ENCODE measurements around the gene CACNA1C.

Gene CACNA1C

DNA sequence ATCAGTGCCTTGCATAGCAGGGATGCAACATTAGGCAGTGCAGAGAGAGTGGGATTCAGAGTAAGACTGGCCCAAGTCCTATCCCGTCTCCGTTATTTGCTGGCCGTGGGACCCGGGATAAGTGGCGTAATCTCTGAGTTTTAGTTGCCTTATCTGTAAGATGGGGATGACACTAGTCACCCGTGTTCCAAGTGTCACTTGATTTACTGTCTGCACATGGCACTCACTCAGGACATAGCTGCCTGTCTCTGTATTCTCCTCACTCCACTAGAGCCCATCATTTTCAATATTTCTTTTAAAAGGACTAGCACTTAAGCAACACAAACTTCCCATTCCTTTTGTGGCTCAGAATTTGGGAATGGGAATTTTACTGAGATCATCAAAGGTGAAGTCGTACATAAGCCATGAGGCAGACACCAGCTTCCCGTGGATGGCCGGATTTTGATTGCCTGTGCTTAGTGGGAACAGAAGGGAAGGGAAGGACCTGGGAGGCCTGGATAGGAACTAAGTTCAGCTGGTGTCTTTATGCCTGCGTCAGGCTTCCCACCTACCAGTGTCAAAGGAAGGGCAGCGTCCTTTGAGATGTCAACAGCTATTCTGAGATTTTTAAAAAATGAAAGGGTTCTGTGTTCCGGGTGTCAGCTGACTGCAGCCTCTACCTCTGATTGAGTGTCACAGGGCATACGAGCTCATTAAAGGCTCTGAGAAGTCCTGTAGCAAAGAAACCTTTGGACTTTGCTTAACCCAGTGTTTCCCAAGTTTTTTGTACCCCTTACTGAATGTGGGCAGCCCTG lies 361.4 kb downstream of the CACNA1C start:
- DNase-seq (ENCODE audit: low read depth in 2 of 2) = no peak

DNA sequence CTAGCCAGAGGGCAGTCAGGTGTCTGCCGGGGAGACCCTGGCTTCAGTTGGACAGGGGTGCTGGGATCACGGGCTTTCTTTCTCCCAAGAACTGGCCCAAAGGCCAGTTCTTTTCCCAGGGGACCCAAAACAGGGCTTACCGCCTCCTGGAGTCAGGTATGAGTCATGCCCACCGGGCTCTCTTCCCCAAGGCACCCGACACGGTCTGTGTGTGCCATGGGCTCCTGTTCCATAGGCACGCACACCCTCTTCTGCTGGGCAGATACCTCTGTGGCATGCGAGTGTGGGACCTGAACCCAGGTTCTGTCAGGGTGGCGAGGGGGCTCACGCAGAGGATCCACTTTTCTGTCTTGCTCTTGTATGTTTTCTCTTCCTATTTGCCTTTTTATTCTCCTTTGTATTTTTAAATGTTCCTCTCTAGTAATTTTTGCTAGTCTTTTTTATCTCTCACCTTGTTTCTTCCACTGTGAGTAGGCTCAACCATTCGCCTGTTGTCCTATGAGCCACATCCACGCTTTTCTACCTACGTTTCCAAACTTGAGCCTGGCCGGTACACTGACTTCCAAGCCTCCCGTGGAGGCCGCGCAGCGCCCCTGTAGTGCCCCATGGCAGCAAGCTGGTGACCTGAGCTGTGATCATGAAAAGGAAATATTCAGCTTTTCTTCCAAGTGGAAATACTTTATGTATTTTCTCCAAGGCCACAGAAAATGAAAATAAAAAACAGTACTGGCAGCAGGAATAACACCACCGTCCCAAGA lies 362.2 kb downstream of the CACNA1C start:
- DNase-seq (ENCODE audit: low read depth in 2 of 2) = no peak

DNA sequence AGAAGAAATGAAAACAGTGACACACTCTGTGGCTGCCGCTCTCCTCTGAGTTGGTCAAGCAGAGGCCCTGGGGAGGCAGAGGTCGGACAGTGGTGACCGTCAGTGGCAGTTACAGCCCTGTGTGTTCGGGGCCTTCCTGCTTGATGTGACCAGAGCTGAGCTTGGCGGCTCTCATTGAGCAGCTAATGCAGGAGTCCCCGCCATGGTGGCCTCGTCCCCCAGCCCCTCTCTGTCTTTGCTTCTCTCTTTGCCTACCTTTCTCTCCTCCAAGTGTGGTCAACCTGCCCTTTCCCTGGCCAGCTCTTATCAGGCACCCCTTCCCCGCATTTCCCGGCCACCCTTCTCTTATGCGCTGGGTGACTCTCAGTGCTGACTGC lies 362.8 kb downstream of the CACNA1C start:
- DNase-seq (ENCODE audit: low read depth in 2 of 2) = no peak

DNA sequence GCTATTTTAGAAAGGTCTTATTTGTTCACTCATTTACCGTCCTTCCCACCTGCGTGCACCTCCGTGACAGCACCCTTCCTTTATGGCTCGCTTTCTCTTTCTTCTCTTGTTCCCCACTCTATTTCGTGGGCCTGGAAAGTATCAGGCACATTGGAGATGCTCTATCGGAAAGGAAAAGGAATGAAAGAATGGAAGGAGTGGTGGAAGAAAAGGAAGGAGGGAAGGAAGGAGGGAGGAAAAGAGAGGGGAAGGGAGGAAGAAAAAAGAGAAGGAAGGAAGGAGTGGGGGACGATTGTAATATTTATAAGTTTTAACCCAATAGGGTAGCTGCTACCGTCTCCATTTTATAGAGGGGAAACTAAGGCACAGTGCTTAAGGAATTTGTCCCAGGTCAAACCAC lies 363.4 kb downstream of the CACNA1C start:
- no peak for DNase-seq (ENCODE audit: low read depth in 2 of 2)

DNA sequence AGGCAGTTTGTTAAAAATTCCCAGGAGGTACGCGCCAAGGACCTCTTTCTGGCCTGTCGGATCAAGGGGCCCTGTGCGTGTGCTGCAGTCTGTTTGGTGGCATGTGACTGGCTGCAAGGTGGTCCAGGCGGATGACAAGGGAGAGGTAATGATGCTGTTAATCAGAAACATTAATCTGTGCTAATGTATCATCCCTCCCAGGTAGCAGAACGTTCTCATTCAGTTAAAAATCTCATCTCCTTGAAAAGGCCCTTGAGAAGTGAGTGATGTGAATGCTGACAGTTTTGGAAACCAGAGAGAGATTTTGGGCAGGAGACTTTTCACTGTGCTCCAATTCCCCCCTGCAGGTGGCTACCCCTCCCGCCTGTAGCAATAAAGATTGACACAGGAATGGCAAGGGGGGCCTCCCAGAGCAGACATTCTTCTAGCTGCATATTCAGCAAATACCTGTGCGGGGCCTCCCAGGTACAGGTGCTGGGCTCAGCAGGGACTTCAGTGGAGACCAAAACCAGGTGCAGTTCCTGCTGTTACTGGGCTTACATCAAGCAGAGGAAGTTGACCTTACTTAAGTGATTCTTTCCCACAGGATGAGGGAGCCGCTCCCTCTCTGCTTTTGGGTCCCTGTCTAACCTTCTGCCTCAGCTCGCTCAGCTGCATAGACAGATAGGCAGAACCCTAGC lies 364.8 kb downstream of the CACNA1C start:
- no peak for DNase-seq (ENCODE audit: low read depth in 2 of 2)

DNA sequence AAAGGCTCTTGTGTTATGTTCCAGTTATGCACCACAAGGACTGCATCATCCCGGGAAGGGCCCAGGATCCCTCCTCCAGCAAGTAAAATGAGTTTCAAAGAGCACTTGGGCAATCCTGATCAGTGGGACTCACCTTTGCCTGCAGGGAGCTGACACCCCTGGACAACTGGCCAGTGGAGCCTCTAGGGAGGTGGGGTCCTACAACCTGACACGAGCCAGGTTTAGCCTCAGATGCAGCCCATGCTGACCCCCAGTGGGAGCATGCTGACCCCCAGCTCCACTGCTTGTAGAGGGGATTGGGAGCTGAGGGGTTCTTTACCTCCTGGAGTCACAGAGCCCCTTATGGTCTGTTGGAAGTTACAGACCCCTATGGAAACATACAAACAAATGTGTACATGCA lies 365.8 kb downstream of the CACNA1C start:
- no peak for DNase-seq (ENCODE audit: low read depth in 2 of 2)

DNA sequence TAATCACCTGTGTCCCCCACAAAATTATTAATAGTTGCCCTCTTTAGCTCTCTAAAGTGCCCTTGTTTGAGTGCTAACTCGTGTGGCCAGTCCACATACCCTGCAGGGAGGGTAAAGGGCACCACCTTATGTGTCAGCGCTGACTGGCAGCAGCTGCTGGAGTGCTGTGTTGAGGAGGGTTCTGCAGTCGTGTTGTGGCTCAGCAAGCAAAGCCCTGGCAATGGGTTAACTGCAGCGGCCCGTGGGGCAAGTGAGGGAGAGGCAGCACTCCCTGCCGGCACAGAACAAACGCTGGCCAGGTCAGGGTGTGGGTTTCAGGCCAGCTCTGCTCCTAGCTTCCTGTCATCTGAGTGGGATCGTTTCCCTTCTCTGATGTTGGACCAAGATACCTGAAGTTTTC lies 369.8 kb downstream of the CACNA1C start:
- DNase-seq (ENCODE audit: low read depth in 2 of 2) = no peak

DNA sequence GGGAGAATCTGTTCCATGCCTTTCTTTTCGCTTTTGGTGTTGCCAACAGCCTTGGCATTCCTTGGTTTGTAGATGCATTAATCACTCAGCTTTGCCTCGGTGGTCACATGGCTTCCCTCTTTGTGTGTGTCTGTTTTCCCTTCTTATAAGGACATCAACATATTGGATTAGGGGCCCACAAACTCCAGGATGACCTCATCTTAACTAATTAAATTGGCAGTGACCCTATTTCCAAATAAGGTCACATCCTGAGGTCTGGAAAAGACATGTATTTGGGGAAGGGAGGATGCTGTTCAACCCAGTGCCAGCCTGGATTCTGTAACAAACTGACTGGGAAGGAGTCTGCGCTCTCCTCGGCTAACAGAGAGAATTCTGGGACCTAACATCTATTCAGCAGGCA lies 376.2 kb downstream of the CACNA1C start:
- DNase-seq (ENCODE audit: low read depth in 2 of 2) = no peak

DNA sequence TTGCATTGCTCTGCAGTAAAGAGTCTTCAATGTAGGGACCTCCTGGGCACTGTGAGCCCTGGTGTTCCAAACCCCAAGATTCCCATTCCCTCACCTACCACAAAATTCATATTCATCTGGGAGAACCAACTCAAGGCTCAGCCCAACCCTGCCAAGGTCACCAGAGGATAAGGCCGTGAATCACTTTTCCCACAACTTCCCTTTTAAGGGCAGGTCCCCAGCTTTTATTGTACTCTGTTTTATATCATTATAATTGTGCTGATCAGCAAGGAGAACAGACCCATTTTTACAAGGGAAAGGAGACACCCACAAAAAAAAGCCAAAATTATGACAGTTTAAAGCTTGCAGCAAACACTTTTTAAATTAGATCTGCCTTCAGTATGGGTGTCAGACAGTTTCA lies 379.0 kb downstream of the CACNA1C start:
- DNase-seq (ENCODE audit: low read depth in 2 of 2) = no peak

DNA sequence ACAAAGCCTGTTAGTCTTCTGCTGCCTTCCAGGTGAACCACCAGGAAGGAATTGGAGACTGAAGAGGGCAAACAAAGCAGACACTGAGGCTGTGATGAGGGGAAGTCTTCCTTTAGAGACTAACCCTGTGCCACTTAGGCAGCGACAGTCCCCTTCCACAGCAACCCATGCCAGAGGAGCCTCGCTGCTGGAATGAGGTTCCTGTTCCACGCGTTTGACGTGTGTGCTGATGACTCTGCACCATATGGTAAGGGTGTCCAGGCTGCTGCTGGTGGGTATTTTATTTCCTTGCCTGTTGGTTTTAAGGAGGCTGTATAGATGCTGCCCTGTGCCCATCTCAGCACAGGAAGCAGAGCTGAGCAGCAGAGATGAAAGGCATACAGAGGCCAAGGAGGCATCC lies 380.1 kb downstream of the CACNA1C start:
- no peak for DNase-seq (ENCODE audit: low read depth in 2 of 2)

DNA sequence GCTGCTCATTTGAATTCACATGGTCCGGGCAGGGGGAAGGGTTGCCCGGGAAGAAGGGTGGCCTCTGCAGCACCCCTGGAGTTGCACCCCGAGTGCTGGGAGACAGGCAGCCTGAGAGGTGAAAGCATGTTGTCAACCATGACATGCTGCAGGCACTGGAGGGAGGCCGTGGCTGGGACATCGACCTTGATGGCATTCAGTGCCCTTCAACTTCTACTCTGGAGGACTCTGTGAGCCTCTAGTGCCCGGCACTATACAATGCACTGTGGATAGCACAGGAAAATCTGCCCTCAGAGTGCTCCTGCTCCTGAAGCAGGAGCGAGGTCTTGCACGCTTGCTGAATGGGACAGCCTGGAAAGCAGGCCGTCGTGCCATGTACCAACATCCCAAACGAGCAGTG lies 382.7 kb downstream of the CACNA1C start:
- no peak for DNase-seq (ENCODE audit: low read depth in 2 of 2)

DNA sequence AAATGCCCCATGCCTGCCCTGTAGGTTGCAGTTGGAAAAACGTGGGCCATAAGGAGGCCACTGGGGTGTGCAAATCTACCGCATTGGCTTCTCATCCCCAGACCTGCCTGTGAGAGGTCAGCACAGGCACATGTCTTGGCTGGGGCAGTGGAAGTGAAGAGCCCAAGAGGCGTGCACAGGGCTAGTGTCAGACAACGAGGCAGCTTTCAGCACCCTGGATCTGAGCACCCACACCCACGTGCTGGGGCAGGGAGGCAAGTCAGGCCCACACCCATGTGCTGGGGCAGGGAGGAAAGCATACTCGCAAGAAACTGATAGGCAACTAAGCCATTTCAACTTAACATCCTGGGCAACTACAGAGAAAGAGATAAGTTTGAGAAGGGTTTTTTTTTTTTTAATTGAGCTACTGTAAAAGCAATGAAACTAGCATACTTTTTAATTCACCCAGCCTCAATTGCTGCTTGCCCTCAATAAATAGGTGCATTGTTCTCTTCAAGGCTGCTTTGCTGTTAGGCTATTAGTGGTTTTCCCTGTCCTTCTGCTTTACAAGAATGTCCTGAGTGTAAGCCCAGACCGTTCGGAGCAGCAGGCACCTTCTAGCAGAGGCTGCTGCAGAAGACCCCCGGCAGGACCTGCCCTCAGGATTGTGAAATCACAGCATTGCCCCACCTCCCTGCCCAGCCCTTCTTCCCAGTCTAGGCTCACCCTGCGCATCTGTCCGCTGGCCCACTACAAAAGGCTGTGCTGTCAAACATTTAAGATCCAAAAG lies 386.7 kb downstream of the CACNA1C start:
- DNase-seq (ENCODE audit: low read depth in 2 of 2) = no peak

DNA sequence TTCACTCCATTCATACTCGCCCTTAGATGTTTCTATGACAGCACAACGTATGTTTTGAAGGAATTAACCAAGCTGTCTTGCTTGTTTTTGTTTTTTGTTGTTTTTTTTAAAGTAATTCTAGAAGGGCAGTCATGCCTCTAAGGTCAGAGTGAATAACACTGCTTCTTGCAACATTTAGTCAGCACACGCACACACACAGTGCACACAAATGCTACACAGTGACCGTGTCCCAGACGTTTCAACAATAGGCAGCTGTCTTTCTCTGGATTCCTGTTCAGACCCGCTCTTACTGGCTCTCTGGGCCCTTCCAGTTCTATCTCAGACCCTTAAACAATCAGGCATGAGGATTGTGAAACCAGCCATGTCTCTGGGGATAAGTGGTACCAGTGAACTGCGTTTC lies 391.0 kb downstream of the CACNA1C start:
- DNase-seq (ENCODE audit: low read depth in 2 of 2) = no peak

DNA sequence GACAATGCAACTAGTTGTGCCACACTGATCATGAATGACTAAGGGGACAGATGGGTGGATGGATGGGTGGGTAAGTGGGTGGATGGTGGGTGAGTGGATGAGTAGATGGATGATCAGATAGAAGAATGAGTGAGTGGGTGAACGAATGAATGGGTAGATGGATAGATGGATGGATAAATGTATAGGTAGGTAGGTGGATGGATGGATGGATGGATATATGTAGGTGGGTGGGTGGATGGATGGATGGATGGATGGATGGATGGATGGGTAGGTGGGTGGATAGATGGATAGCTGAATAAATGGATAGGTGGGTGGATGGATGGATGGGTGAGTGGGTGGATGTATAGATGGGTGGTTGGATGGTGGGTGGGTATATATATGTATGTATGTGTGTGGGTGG lies 393.2 kb downstream of the CACNA1C start:
- no peak for DNase-seq (ENCODE audit: low read depth in 2 of 2)

DNA sequence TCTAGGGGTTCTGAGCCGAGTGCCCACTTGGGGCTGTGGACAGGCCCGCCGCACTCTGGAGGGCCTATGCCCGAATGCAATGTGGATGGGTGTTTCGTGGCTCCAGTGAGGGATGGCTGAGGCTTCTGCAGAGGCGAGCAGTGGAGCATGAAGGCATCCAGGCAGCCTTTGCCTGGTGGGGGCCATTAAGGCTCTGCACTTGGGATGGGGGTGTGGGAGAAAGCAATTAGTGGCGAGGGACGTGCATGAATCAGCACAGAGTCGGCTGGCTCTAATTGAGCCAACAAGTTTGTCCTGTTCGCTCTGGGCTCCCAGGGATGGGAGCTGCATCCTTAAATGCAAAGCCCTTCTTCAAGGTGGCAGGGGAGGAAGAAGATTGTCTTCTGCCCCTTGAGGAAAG lies 395.1 kb downstream of the CACNA1C start:
- DNase-seq (ENCODE audit: low read depth in 2 of 2) = no peak

DNA sequence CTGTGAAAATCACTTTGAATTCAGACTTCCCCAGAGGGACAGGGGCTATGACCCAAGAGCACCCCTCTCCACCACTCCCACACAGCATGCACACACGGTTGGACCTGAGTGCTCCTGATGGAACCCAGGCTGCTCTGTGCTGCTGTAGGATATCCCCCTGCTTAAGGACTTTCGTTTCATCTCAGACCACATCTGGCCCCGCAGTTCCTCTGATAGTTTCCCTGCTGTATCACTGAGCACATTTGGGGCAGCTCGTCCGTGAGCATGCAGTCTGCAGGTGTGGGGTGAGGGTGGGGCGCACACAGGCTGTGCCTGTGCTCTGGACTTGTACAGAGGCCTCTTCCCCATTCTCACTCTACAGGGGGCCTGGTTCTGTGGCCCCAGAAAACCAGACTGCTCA lies 396.8 kb downstream of the CACNA1C start:
- DNase-seq (ENCODE audit: low read depth in 2 of 2) = no peak

DNA sequence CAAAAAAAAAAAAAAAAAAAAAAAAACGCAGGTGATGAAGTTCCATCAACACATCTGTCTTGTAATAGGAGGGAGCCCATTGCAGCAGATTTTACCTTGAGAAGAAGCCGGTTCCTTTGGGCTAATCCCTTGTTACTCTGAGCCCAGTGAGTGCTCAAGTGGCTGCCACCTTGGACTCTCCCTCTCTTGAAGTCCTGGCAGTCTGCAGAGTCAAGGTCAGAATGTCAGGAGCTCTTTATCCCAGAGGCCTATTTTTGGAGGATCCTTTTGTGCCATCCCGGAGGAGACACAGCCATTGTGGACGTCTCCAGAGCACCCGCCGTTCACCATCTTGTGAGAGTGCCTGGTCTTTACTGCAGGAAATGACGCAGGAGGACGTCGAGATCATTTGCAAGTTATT lies 397.8 kb downstream of the CACNA1C start:
- no peak for DNase-seq (ENCODE audit: low read depth in 2 of 2)

DNA sequence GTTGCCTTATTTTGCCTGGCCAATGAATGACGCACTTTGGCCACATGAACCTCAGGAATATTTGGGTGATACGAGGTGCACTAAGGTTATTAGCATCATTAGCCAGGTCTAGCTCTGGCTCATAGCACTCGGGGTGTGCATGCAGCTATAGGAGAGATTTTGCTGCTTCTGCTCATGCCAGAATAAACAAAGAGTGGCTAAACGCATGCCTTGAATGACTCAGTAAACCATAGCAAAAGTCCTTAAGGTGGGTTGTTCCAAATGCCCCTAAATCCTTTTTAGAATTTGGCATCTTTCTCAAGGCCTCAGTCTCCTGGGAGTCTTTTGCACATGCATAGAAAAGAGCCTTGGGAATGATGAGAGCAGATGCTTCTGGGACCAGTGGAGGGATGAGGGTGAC lies 398.2 kb downstream of the CACNA1C start:
- DNase-seq (ENCODE audit: low read depth in 2 of 2) = no peak

DNA sequence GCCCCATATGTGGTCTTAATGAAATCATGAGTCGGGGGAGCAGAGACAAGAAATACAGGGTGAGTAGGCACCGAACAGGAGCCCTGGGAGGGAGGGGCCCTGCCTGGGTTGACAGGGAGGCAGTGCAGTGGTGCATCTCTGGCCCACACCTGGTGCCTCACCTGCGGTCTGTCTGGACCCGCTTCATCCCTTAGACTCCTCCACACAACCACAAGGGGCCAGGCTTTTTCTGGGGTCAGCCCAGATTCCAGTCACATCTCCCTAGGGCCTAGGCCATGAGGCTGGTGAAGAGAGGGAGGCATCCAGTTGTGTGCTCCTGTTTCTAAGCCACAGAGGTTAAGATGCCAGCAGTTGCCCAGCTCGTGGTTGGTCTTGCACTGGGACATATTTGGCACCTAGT lies 398.7 kb downstream of the CACNA1C start:
- DNase-seq (ENCODE audit: low read depth in 2 of 2) = no peak

DNA sequence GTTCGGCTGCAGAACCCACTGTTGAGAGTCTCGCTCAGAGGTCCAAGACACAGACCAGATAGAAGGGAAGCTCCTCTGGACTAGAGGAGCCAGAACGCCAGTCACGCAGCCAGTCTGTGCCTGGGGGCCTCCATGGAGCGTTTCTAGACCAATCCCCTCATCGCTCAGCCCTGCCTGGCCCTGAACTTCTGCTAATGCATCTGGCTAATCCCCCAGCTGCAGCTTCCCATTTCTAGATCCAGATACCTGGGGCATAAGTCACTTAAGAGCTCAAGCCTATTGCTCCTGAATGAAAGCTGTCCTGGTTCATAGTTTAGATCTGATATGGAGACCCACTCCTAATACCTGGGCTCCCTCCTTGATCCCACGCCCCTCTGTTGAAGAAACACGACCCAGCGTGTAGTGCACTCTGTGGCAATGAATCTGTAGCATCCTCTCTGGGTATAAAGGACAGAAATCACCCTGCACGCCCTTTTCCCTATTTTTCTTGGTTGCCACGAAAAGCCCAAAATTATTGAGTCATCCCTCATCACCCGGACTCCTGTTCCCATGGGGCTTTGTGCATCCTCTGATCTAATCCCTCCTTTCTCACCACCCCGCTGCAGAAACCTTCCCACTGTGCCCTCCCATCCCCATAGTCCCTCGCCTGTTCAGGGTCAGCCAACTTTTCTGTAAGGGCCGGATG lies 400.4 kb downstream of the CACNA1C start:
- no peak for DNase-seq (ENCODE audit: low read depth in 2 of 2)

DNA sequence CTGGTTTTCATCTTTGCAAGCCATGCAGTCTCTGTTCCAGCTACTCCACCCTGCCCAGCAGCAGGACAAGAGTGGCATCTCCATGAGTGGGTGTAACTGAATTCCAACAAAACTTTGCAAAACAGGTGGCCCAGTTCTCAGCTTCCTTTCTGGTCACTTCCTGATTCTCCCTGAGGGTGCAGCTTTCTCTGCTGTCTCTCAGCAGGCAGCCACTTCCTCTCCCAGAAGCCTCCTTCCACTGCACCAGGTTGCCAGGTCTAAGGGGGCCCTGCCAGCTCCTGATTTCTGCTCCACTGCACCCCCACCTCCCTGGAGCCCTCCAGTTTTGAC lies 400.9 kb downstream of the CACNA1C start:
- DNase-seq (ENCODE audit: low read depth in 2 of 2) = no peak
